ENCODE measurements around the gene C11orf52. TPM values are rescaled to one million over a fixed set of nuclear protein-coding genes. Genes with fewer than 3 reads are reported as not detected.
A peak's percentile ranks its signal among the peaks of the same experiment; 100 is the strongest.

The C11orf52 gene
- total and polyA plus RNA-seq, 2 of the 13 experiments (the other 11 are each of a cell fraction or from before 2014, with no cell fraction given): 7.4 to 11.0 TPM

GRCh38 chr11:111935317-111936039, 16.8 kb downstream of the C11orf52 start (continued):
- TF ChIP-seq ZMYM3 (CRISPR knock-in tag; IDR thresholded peaks at IDR 0.05): no peak
- TF ChIP-seq ZZZ3 (CRISPR knock-in tag; IDR thresholded peaks at IDR 0.05; ENCODE audit: borderline replicate concordance): no peak
- TF ChIP-seq ZNF777 (CRISPR knock-in tag; IDR thresholded peaks at IDR 0.05): no peak
- TF ChIP-seq YEATS4 (CRISPR knock-in tag; IDR thresholded peaks at IDR 0.05; ENCODE audit: borderline replicate concordance): peak; percentile 46
- TF ChIP-seq ZNF749 (CRISPR knock-in tag; IDR thresholded peaks at IDR 0.05; ENCODE audit: borderline replicate concordance): no peak
- TF ChIP-seq CC2D1A (CRISPR knock-in tag; IDR thresholded peaks at IDR 0.05): no peak
- TF ChIP-seq ZNF746 (CRISPR knock-in tag; IDR thresholded peaks at IDR 0.05): 0 out of 2 replicates have a peak, but pooled peaks have one; percentile 46
- TF ChIP-seq ZNF30 (CRISPR knock-in tag; IDR thresholded peaks at IDR 0.05): no peak
- no peak for TF ChIP-seq ZNF24 (IDR thresholded peaks at IDR 0.05)
- TF ChIP-seq E2F5 (CRISPR knock-in tag; conservative IDR thresholded peaks at IDR 0.05): no peak
- no peak for TF ChIP-seq ZNF556 (CRISPR knock-in tag; IDR thresholded peaks at IDR 0.05; ENCODE audit: borderline replicate concordance)
- peak; percentile 61; the same call in 1 of the 2 replicates for TF ChIP-seq GATAD2A (CRISPR knock-in tag; IDR thresholded peaks at IDR 0.05)
- no peak for TF ChIP-seq HNF1A (IDR thresholded peaks at IDR 0.05; ENCODE audit: low read depth)
- TF ChIP-seq HNF1A (CRISPR knock-in tag; IDR thresholded peaks at IDR 0.05; ENCODE audit: borderline replicate concordance): no peak
- peak; percentile 54; the same call in 1 of the 2 replicates for TF ChIP-seq ATF1 (CRISPR knock-in tag; IDR thresholded peaks at IDR 0.05)
- no peak for TF ChIP-seq HBP1 (CRISPR knock-in tag; IDR thresholded peaks at IDR 0.05; ENCODE audit: low read depth)
- TF ChIP-seq STAG1 (CRISPR knock-in tag; IDR thresholded peaks at IDR 0.05): no peak
- peak; percentile 42; the same call in 1 of the 2 replicates for TF ChIP-seq TBX2 (CRISPR knock-in tag; IDR thresholded peaks at IDR 0.05; ENCODE audit: borderline replicate concordance)
- TF ChIP-seq ZNF451 (CRISPR knock-in tag; IDR thresholded peaks at IDR 0.05): no peak
- peak; percentile 62 for TF ChIP-seq BCL6 (CRISPR knock-in tag; IDR thresholded peaks at IDR 0.05)
- no peak for TF ChIP-seq ZNF660 (CRISPR knock-in tag; IDR thresholded peaks at IDR 0.05; ENCODE audit: borderline replicate concordance, low read depth)
- no peak for TF ChIP-seq ZNF781 (CRISPR knock-in tag; IDR thresholded peaks at IDR 0.05; ENCODE audit: borderline replicate concordance, not compliant biosample characterization)
- TF ChIP-seq ZKSCAN5 (CRISPR knock-in tag; IDR thresholded peaks at IDR 0.05): no peak
- TF ChIP-seq ZFP36L2 (CRISPR knock-in tag; IDR thresholded peaks at IDR 0.05): no peak
- TF ChIP-seq NFKB2 (CRISPR knock-in tag; IDR thresholded peaks at IDR 0.05; ENCODE audit: borderline replicate concordance): no peak
- no peak for TF ChIP-seq TEAD2 (CRISPR knock-in tag; IDR thresholded peaks at IDR 0.05)
- TF ChIP-seq NFE2 (CRISPR knock-in tag; IDR thresholded peaks at IDR 0.05): no peak
